Endodermal cell (in vitro differentiated cells): Measurements from ENCODE around the gene OGDHL. TPM values are rescaled to one million over a fixed set of nuclear protein-coding genes. Genes with fewer than 3 reads are reported as not detected.

Experiments used
- DNase-seq: peaks from one replicate; pipeline ENCODE4 v3.0.0-alpha.2; 2017
- H3K27ac ChIP-seq: 2 replicates; pipeline ENCODE4 v1.5.1; 2013; ENCODE audit warnings: mild to moderate bottlenecking, low read depth, low read length, moderate library complexity
- H3K27me3 ChIP-seq: 2 replicates; pipeline ENCODE4 v1.6.1; 2013; ENCODE audit warnings: mild to moderate bottlenecking, low read length, moderate library complexity; ENCODE audit not compliant: insufficient read depth, control insufficient read depth, poor library complexity, severe bottlenecking
- H3K36me3 ChIP-seq: 2 replicates; pipeline ENCODE4 v1.7.0; 2013; ENCODE audit warnings: mild to moderate bottlenecking, low read length, moderate library complexity; ENCODE audit not compliant: control insufficient read depth, insufficient read depth
- H3K4me1 ChIP-seq: one replicate; pipeline ENCODE4 v1.7.0; 2013; ENCODE audit warnings: low read length; ENCODE audit not compliant: control insufficient read depth, insufficient read depth
- H3K4me3 ChIP-seq: 2 replicates; pipeline ENCODE4 v1.5.1; 2013; ENCODE audit warnings: mild to moderate bottlenecking, low read length, moderate library complexity
- H3K9ac ChIP-seq: 2 replicates; pipeline ENCODE4 v1.6.1; 2013; ENCODE audit warnings: mild to moderate bottlenecking, low read length, moderate library complexity; ENCODE audit not compliant: poor library complexity, severe bottlenecking; ENCODE audit errors: extremely low read depth
- H3K9me3 ChIP-seq: 2 replicates; pipeline ENCODE4 v1.6.1; 2013; ENCODE audit warnings: mild to moderate bottlenecking, low read length, moderate library complexity; ENCODE audit not compliant: control insufficient read depth
- H3K27ac Mint-ChIP-seq: 2 replicates; pipeline ENCODE4 v1.8.0; 2020; ENCODE audit warnings: mixed read lengths
- H3K27me3 Mint-ChIP-seq: 2 replicates; pipeline ENCODE4 v1.8.0; 2021; ENCODE audit warnings: mild to moderate bottlenecking, mixed read lengths; ENCODE audit not compliant: insufficient read depth
- H3K36me3 Mint-ChIP-seq: 2 replicates; pipeline ENCODE4 v1.8.0; 2020; ENCODE audit warnings: low read depth, mixed read lengths
- H3K4me1 Mint-ChIP-seq: 2 replicates; pipeline ENCODE4 v1.8.0; 2020; ENCODE audit warnings: mixed read lengths
- H3K4me3 Mint-ChIP-seq: 2 replicates; pipeline ENCODE4 v1.8.0; 2020; ENCODE audit warnings: mild to moderate bottlenecking, moderate library complexity, mixed read lengths
- H3K9me3 Mint-ChIP-seq: 2 replicates; pipeline ENCODE4 v1.8.0; 2020; ENCODE audit warnings: mild to moderate bottlenecking, mixed read lengths
- CTCF ChIP-seq: fragments of 200-600 bp; sonication (generic); conservative IDR thresholded peaks from 2 replicates; pipeline ENCODE4 v1.5.0; 2021; ENCODE audit warnings: antibody characterized with exemption, mild to moderate bottlenecking
- WGBS, 2 experiments: methylation state at CpG; one replicate each; pipeline versions ENCODE4 v1.1.5 to v1.1.7; 2013; ENCODE audit warnings: missing lambda C conversion rate in 2 of 2, mixed read lengths in 1 of 2; ENCODE audit not compliant: insufficient coverage in 1 of 2, insufficient read length in 1 of 2; 5-methylcytosine and 5-hydroxymethylcytosine counted together
- total RNA-seq, 2 donors: library from RNA; stranded (reverse); fragmentation: NEBNext Ultra II Directional in 1 of 2; extraction: Animal tissue kit (Norgen Biotek cat#: 25700) in 1 of 2; gene quantifications; 2 replicates in 1 of 2; 3 replicates in 1 of 2; pipeline ENCODE4 v1.2.1, GENCODE V29; 2021

Gene OGDHL
- total RNA-seq, 2 donors from 2014 or later = 13.0 to 14.6 TPM

GRCh38 chr10:49735161-49735560 lies 27.0 kb downstream of the OGDHL start:
- no peak overlapping the region for H3K4me3 Mint-ChIP-seq

GRCh38 chr10:49734676-49735075 lies 27.4 kb downstream of the OGDHL start:
- WGBS, 2 experiments = 92% methylated on average over 3 to 10 of the region's 10 CpGs

More at GRCh38 chr10:49735161-49735560, 27.0 kb downstream of the OGDHL start:
- H3K36me3 ChIP-seq = no peaks in the 10 kb centered on the region
- Mint-ChIP-seq H3K36me3 (peaks cover 3% of the 10 kb centered on the region), H3K9me3 (peaks cover under 1% of the 10 kb centered on the region), H3K27ac (no peak overlapping the region), H3K4me1 (no peaks in the 10 kb centered on the region), H3K27me3 (no peaks in the 10 kb centered on the region)
- no peak overlapping the region for H3K9ac ChIP-seq
- TF ChIP-seq CTCF = no peak
- no peaks in the 10 kb centered on the region for H3K4me1 ChIP-seq
- peak; percentile 52 for DNase-seq
- H3K27me3 ChIP-seq = no peaks in the 10 kb centered on the region
- no peak overlapping the region for H3K27ac ChIP-seq
- no peak overlapping the region for H3K4me3 ChIP-seq
- H3K9me3 ChIP-seq = no peaks in the 10 kb centered on the region
- WGBS, 2 experiments = 89 to 92% methylated on average over 6 to 11 of the region's 11 CpGs

GRCh38 chr10:49733866-49734265 lies 28.3 kb downstream of the OGDHL start:
- no peaks in the 10 kb centered on the region for H3K9me3 ChIP-seq
- H3K4me3 Mint-ChIP-seq = no peak overlapping the region
- no peaks in the 10 kb centered on the region for H3K4me1 ChIP-seq
- DNase-seq = no peak
- WGBS, 2 experiments = 90 to 98% methylated on average over 7 of the region's 7 CpGs
- no peak overlapping the region for H3K27ac ChIP-seq
- no peak overlapping the region for H3K27ac Mint-ChIP-seq
- H3K9me3 Mint-ChIP-seq = peaks cover 8% of the 10 kb centered on the region
- H3K4me3 ChIP-seq = no peak overlapping the region
- H3K9ac ChIP-seq = no peak overlapping the region
- peaks cover 2% of the 10 kb centered on the region for H3K27me3 Mint-ChIP-seq
- no peaks in the 10 kb centered on the region for H3K36me3 ChIP-seq
- no peak for TF ChIP-seq CTCF
- H3K27me3 ChIP-seq = no peaks in the 10 kb centered on the region
- peaks cover 6% of the 10 kb centered on the region for H3K36me3 Mint-ChIP-seq
- H3K4me1 Mint-ChIP-seq = peaks cover 3% of the 10 kb centered on the region

More at GRCh38 chr10:49734676-49735075, 27.4 kb downstream of the OGDHL start:
- Histone ChIP-seq H3K4me3 (no peak overlapping the region), H3K9me3 (no peaks in the 10 kb centered on the region), H3K27me3 (no peaks in the 10 kb centered on the region), H3K4me1 (no peaks in the 10 kb centered on the region), H3K27ac (no peak overlapping the region), H3K36me3 (no peaks in the 10 kb centered on the region), H3K9ac (no peak overlapping the region)
- H3K4me1 Mint-ChIP-seq = peaks cover 3% of the 10 kb centered on the region
- peaks cover 5% of the 10 kb centered on the region for H3K9me3 Mint-ChIP-seq
- DNase-seq = peak; percentile 43
- H3K27me3 Mint-ChIP-seq = peaks cover 2% of the 10 kb centered on the region
- H3K36me3 Mint-ChIP-seq = peaks cover 3% of the 10 kb centered on the region
- no peak for TF ChIP-seq CTCF
- no peak overlapping the region for H3K4me3 Mint-ChIP-seq
- H3K27ac Mint-ChIP-seq = no peak overlapping the region
